Astrocyte (in vitro differentiated cells and primary cell): ENCODE measurements around the gene ILKAP. TPM values are rescaled to one million over a fixed set of nuclear protein-coding genes. Genes with fewer than 3 reads are reported as not detected.
"Not testable (repeated sequence)": the region's sequence is repeated elsewhere in the genome, so short reads cannot be mapped to it uniquely, and the experiment has no call there.

ENCODE experiments used
- DNase-seq: peaks from one replicate; pipeline ENCODE4 v3.0.0-alpha.2; 2010; ENCODE audit warnings: low read depth
- FAIRE-seq: peaks from 2 replicates; lab custom pipeline; 2011; peaks lifted over from hg19 to GRCh38; lab: Jason Lieb, UNC
- H2AFZ ChIP-seq: 2 replicates; pipeline ENCODE4 v1.6.0; 2012; ENCODE audit warnings: low read depth, low read length, inconsistent platforms
- H3K27ac ChIP-seq: 2 replicates; pipeline ENCODE4 v1.5.1; 2011; ENCODE audit warnings: low read depth, low read length, inconsistent platforms
- H3K27me3 ChIP-seq: 2 replicates; pipeline ENCODE4 v1.6.0; 2011; ENCODE audit warnings: low read length, inconsistent platforms; ENCODE audit not compliant: insufficient read depth
- H3K36me3 ChIP-seq: 2 replicates; pipeline ENCODE4 v1.5.1; 2011; ENCODE audit warnings: low read length, inconsistent platforms; ENCODE audit not compliant: insufficient read depth
- H3K4me1 ChIP-seq: 2 replicates; pipeline ENCODE4 v1.5.1; 2011; ENCODE audit warnings: low read length, inconsistent platforms; ENCODE audit not compliant: insufficient read depth
- H3K4me2 ChIP-seq: 2 replicates; pipeline ENCODE4 v1.6.0; 2012; ENCODE audit warnings: low read length, inconsistent platforms
- H3K4me3 ChIP-seq: 2 replicates; pipeline ENCODE4 v1.5.1; 2011; ENCODE audit warnings: low read depth, mild to moderate bottlenecking, low read length, inconsistent platforms; ENCODE audit not compliant: insufficient read depth
- H3K79me2 ChIP-seq: 2 replicates; pipeline ENCODE4 v1.6.0; 2012; ENCODE audit warnings: mild to moderate bottlenecking, low read length, inconsistent platforms; ENCODE audit not compliant: insufficient read depth
- H3K9ac ChIP-seq: 2 replicates; pipeline ENCODE4 v1.6.0; 2012; ENCODE audit warnings: mild to moderate bottlenecking, low read length, inconsistent platforms
- H3K9me3 ChIP-seq: 2 replicates; pipeline ENCODE4 v1.5.1; 2012; ENCODE audit warnings: low read depth, mild to moderate bottlenecking, low read length, inconsistent platforms; ENCODE audit not compliant: insufficient read depth
- H4K20me1 ChIP-seq: 2 replicates; pipeline ENCODE4 v1.6.0; 2012; ENCODE audit warnings: low read length, inconsistent platforms; ENCODE audit not compliant: insufficient read depth
- H3K27ac Mint-ChIP-seq: one replicate; pipeline ENCODE4 v1.8.0; 2021; ENCODE audit warnings: mild to moderate bottlenecking, mixed read lengths; ENCODE audit not compliant: unreplicated experiment
- H3K27me3 Mint-ChIP-seq: one replicate; pipeline ENCODE4 v1.8.0; 2021; ENCODE audit warnings: low read depth, mixed read lengths; ENCODE audit not compliant: unreplicated experiment
- H3K36me3 Mint-ChIP-seq: one replicate; pipeline ENCODE4 v1.8.0; 2021; ENCODE audit warnings: low read depth, mixed read lengths; ENCODE audit not compliant: unreplicated experiment
- H3K4me1 Mint-ChIP-seq: one replicate; pipeline ENCODE4 v1.8.0; 2021; ENCODE audit warnings: low read depth, mixed read lengths; ENCODE audit not compliant: unreplicated experiment
- H3K4me3 Mint-ChIP-seq: one replicate; pipeline ENCODE4 v1.8.0; 2021; ENCODE audit warnings: mild to moderate bottlenecking, moderate library complexity, mixed read lengths; ENCODE audit not compliant: unreplicated experiment
- H3K9me3 Mint-ChIP-seq: one replicate; pipeline ENCODE4 v1.8.0; 2021; ENCODE audit warnings: mild to moderate bottlenecking, mixed read lengths; ENCODE audit not compliant: unreplicated experiment
- EZH2 ChIP-seq: IDR thresholded peaks from 2 replicates; pipeline ENCODE4 v1.6.1; 2012; ENCODE audit warnings: mild to moderate bottlenecking, low read length, inconsistent platforms; ENCODE audit not compliant: insufficient read depth
- total RNA-seq: library from RNA; stranded (reverse); gene quantifications from 2 replicates; pipeline ENCODE4 v1.2.1, GENCODE V29; 2021
- TF ChIP-seq, protein P1 (sequence below): IDR thresholded peaks from 2 replicates; pipeline ENCODE4 v1.5.1; 2011; ENCODE audit warnings: low read depth, mild to moderate bottlenecking, inconsistent platforms, low read length, moderate library complexity; ENCODE audit not compliant: insufficient read depth

The ILKAP gene
- total RNA-seq, 1 donor from 2014 or later, result 32.3 TPM

DNA sequence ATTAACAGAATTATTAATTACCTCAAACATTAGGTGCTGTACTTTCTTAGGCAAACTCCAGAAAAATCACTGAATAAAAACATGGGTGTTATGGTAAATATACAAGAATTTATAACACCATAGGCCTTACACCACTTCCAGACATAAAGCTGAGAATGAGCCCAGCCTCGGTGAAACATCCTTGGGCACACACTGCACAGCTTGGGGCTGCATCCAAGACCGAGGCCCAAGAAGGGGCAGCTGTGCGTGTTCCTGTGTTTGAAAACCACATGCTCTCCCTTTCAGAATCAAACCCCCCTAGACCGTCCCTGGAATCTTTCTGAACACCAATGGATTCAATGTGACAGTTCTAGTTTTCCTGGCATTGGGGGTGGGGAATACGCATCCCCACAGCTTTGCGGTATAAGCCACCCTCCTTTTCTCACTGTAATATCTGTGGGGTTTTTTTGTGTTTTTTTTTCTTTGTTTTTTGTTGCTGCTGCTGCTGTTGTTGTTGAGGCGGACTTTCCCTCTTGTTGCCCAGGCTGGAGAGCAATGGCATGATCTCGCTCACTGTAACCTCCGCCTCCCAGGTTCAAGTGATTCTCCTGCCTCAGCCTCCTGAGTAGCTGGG is 31.8 kb downstream of the ILKAP start:
- Mint-ChIP-seq H3K9me3 (no peaks in the 10 kb centered on the region), H3K27ac (peak overlapping the region; percentile 72), H3K36me3 (peaks cover 19% of the 10 kb centered on the region), H3K4me3 (no peak overlapping the region), H3K27me3 (no peaks in the 10 kb centered on the region), H3K4me1 (peaks cover 26% of the 10 kb centered on the region)
- Histone ChIP-seq H4K20me1 (no peaks in the 10 kb centered on the region), H3K4me3 (no peak overlapping the region), H3K9me3 (no peaks in the 10 kb centered on the region), H2AFZ (no peak overlapping the region), H3K27ac (no peak overlapping the region), H3K27me3 (no peaks in the 10 kb centered on the region), H3K79me2 (peaks cover 5% of the 10 kb centered on the region), H3K9ac (no peak overlapping the region), H3K36me3 (peaks cover 28% of the 10 kb centered on the region), H3K4me2 (no peak overlapping the region), H3K4me1 (peaks cover 38% of the 10 kb centered on the region)
- TF ChIP-seq EZH2, result no peak
- TF ChIP-seq, protein P1, sequence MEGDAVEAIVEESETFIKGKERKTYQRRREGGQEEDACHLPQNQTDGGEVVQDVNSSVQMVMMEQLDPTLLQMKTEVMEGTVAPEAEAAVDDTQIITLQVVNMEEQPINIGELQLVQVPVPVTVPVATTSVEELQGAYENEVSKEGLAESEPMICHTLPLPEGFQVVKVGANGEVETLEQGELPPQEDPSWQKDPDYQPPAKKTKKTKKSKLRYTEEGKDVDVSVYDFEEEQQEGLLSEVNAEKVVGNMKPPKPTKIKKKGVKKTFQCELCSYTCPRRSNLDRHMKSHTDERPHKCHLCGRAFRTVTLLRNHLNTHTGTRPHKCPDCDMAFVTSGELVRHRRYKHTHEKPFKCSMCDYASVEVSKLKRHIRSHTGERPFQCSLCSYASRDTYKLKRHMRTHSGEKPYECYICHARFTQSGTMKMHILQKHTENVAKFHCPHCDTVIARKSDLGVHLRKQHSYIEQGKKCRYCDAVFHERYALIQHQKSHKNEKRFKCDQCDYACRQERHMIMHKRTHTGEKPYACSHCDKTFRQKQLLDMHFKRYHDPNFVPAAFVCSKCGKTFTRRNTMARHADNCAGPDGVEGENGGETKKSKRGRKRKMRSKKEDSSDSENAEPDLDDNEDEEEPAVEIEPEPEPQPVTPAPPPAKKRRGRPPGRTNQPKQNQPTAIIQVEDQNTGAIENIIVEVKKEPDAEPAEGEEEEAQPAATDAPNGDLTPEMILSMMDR, result no peak
- no peak for DNase-seq
- FAIRE-seq, result no peak

DNA sequence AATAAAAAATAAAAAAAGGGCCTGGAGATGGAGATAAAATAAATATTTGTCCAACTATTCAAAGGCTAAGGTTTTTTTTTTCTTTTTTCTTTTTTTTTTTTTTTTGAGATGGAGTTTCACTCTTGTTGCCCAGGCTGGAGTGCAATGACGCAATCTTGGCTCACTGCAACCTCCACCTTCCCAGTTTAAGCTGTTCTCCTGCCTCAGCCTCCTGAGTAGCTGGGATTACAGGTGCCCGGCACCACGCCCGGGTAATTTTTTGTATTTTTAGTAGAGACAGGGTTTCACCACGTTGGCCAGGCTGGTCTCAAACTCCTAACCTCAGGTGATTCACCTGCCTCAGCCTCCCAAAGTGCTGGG is 32.4 kb downstream of the ILKAP start:
- H2AFZ ChIP-seq, H3K79me2 ChIP-seq, H3K27me3 Mint-ChIP-seq, H3K4me3 Mint-ChIP-seq, H3K9me3 Mint-ChIP-seq, H3K9me3 ChIP-seq, H3K9ac ChIP-seq, H3K4me3 ChIP-seq, FAIRE-seq, DNase-seq, H3K27me3 ChIP-seq, H4K20me1 ChIP-seq, H3K4me2 ChIP-seq: not testable (repeated sequence)
- Mint-ChIP-seq H3K36me3 (peaks cover 19% of the 10 kb centered on the region), H3K27ac (peak overlapping the region; percentile 98), H3K4me1 (peaks cover 26% of the 10 kb centered on the region)
- Histone ChIP-seq H3K27ac (peak overlapping the region; percentile 98), H3K4me1 (peaks cover 38% of the 10 kb centered on the region), H3K36me3 (peaks cover 28% of the 10 kb centered on the region)

DNA sequence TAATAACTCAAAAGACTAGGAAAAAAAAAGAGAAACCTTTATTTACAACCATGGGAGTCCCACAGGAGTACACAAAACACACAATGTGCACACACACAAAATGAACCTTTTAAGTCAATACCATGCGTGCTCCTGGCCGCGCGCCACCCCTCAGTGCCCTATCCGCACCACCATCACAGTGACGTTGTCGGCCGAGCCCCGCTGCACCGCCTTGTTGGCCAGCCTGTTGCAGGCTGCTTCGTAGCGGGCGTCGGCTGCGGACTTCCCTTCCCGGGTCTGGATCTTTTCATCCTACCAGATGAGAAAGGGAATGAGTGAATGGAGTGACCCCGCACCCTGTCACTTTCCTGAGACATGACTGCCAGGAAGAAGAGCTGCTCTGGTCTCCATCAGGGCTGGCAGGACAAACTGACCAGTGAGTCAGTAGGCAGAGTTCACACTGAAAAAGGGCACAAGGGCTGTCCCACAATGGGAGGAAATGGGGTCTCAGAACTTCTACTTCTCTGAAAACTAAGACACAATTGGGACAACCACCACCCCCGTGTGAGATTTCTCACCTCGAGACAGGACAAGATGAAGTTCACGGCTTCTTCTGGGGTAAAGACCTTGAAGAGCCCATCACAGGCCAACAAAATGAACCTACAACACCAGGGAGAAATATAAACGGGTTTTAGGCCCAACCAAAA is 33.0 kb downstream of the ILKAP start:
- Histone ChIP-seq H3K4me2 (peak overlapping the region; percentile 81), H3K4me3 (no peak overlapping the region), H3K79me2 (peaks cover 5% of the 10 kb centered on the region), H3K9ac (peak overlapping the region; percentile 81), H3K27me3 (no peaks in the 10 kb centered on the region), H2AFZ (no peak overlapping the region), H3K4me1 (peaks cover 38% of the 10 kb centered on the region), H3K36me3 (peaks cover 28% of the 10 kb centered on the region), H3K9me3 (no peaks in the 10 kb centered on the region), H4K20me1 (no peaks in the 10 kb centered on the region), H3K27ac (peak overlapping the region; percentile 98)
- no peak for DNase-seq
- Mint-ChIP-seq H3K27ac (peak overlapping the region; percentile 98), H3K4me1 (peaks cover 26% of the 10 kb centered on the region), H3K27me3 (no peaks in the 10 kb centered on the region), H3K36me3 (peaks cover 17% of the 10 kb centered on the region), H3K4me3 (no peak overlapping the region), H3K9me3 (no peaks in the 10 kb centered on the region)
- no peak for TF ChIP-seq EZH2
- TF ChIP-seq, protein P1, result no peak
- FAIRE-seq, result no peak
